ENCODE results near the gene TSC22D3.

DNA sequence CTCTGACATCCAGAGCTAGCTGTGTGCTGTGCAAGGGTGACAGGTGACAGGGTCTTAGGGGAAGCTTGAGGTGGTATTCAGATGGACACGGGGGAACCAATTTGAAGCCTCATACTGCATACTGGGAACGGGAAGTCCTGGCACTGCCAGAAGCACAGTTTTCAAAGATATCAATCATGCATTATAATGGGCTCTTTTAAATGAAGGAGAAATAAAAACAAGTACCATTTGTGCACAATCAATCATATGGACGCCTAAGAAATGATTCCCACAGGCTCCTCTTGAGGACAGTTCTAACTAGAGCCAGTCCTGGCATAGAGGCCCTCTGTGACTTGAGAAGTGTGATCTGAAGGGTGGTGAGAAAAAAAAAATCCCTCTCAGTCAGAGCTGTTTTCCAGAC, 50.9 kb downstream of the TSC22D3 start:
- TF ChIP-seq, protein P1, sequence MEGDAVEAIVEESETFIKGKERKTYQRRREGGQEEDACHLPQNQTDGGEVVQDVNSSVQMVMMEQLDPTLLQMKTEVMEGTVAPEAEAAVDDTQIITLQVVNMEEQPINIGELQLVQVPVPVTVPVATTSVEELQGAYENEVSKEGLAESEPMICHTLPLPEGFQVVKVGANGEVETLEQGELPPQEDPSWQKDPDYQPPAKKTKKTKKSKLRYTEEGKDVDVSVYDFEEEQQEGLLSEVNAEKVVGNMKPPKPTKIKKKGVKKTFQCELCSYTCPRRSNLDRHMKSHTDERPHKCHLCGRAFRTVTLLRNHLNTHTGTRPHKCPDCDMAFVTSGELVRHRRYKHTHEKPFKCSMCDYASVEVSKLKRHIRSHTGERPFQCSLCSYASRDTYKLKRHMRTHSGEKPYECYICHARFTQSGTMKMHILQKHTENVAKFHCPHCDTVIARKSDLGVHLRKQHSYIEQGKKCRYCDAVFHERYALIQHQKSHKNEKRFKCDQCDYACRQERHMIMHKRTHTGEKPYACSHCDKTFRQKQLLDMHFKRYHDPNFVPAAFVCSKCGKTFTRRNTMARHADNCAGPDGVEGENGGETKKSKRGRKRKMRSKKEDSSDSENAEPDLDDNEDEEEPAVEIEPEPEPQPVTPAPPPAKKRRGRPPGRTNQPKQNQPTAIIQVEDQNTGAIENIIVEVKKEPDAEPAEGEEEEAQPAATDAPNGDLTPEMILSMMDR (IDR thresholded peaks at IDR 0.05) = no peak
- TF ChIP-seq ZFX (IDR thresholded peaks at IDR 0.05; ENCODE audit: borderline replicate concordance) = no peak
